ENCODE results near the gene STAU1. TPM values are rescaled to one million over a fixed set of nuclear protein-coding genes. Genes with fewer than 3 reads are reported as not detected.
A peak's percentile ranks its signal among the peaks of the same experiment; 100 is the strongest.

STAU1 gene
- total RNA-seq, 2 donors from 2014 or later, result 90.2 to 95.5 TPM

DNA sequence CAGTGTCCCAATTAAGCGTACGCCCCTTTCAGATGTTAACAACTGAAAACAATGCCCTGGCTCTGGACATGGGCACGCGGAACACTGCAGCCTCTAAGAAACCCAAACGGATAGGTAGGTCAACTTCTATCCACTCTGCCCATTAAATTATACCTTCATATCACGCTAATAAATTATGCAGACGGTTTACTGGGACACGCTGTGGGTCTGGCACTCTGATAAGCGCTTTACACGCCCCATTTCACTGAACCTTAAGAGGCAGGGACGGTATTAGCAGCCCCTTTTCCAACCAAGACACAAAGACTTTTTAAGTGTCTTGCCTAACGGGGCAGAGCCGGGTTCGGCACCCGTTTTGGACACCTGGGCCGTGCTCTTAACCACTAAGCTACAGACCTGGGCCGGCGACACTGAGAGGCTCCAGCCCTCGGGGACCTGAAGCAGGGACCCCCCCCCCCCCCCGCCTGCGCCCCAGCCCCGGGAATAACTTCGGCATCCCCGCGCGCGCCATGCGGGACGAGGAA, 744 bp downstream of the STAU1 start:
- peaks cover 5% of the 10 kb centered on the region for H3K36me3 ChIP-seq (ENCODE audit: control insufficient read depth, insufficient read depth, low read length)
- 0% methylated on average over 10 to 27 of the region's 29 CpGs for WGBS, 2 experiments (ENCODE audit: insufficient coverage in 1 of 2, insufficient read length in 1 of 2)
- H3K27me3 ChIP-seq (ENCODE audit: control insufficient read depth, insufficient read depth, low read length, poor library complexity, severe bottlenecking), result no peaks in the 10 kb centered on the region
- DNase-seq, result peak; percentile 66
- H3K27ac ChIP-seq (ENCODE audit: low read depth, low read length), result peak overlapping the region; percentile 76
- Mint-ChIP-seq H3K36me3 (ENCODE audit: low read depth) (peaks cover 1% of the 10 kb centered on the region), H3K4me1 (peaks cover 18% of the 10 kb centered on the region), H3K9me3 (peaks cover 1% of the 10 kb centered on the region), H3K27ac (peak overlapping the region; percentile 79), H3K4me3 (peak overlapping the region; percentile 87), H3K27me3 (ENCODE audit: insufficient read depth) (peaks cover 3% of the 10 kb centered on the region)
- H3K9ac ChIP-seq (ENCODE audit: extremely low read depth, low read length, poor library complexity, severe bottlenecking), result peak overlapping the region; percentile 52
- TF ChIP-seq, protein P1, sequence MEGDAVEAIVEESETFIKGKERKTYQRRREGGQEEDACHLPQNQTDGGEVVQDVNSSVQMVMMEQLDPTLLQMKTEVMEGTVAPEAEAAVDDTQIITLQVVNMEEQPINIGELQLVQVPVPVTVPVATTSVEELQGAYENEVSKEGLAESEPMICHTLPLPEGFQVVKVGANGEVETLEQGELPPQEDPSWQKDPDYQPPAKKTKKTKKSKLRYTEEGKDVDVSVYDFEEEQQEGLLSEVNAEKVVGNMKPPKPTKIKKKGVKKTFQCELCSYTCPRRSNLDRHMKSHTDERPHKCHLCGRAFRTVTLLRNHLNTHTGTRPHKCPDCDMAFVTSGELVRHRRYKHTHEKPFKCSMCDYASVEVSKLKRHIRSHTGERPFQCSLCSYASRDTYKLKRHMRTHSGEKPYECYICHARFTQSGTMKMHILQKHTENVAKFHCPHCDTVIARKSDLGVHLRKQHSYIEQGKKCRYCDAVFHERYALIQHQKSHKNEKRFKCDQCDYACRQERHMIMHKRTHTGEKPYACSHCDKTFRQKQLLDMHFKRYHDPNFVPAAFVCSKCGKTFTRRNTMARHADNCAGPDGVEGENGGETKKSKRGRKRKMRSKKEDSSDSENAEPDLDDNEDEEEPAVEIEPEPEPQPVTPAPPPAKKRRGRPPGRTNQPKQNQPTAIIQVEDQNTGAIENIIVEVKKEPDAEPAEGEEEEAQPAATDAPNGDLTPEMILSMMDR (conservative IDR thresholded peaks at IDR 0.05), result no peak
- no peaks in the 10 kb centered on the region for H3K4me1 ChIP-seq (ENCODE audit: control insufficient read depth, insufficient read depth, low read length)
- peak overlapping the region; percentile 92 for H3K4me3 ChIP-seq (ENCODE audit: low read length)
- H3K9me3 ChIP-seq (ENCODE audit: control insufficient read depth, low read length), result no peaks in the 10 kb centered on the region

DNA sequence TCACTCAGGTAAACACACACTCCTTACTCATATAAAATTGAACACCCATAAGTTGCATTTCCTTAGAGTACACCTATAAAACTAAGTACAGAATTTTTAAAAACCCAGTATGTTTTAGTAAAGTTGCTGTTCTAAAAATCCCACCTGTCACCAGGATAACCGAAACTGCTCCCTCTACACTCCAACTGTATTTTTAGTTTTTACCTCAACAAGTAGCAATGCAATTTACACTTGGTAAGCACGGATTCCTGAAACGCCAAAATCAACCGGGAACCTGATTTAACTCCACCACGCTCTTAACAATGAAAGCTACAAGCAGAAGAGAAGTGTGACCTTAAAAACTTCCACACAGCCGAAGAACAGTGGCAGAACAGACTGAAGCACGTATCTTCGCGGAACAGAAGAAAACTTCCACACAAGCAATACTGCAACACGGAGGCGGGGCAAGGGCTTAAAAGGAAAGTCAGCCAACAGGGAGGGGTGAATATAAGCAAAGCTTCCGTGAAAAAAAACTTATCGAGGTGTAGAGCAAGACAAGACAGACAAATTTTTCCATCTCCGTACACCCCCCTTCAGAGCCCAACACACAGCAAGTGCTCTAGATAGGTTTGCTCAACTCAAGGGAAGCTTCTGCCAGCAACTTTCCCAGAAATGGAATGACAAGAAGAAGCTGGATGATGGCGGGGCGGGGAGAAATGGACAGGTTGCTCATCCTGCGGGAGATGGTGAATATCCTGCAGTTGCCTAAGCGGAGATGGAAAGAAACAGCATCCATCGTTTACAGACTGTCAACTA, 1.4 kb downstream of the STAU1 start:
- TF ChIP-seq, protein P1 (conservative IDR thresholded peaks at IDR 0.05), result no peak
- Mint-ChIP-seq H3K27me3 (ENCODE audit: insufficient read depth) (peaks cover 3% of the 10 kb centered on the region), H3K27ac (peak overlapping the region; percentile 79), H3K4me3 (peak overlapping the region; percentile 87), H3K36me3 (ENCODE audit: low read depth) (peaks cover 1% of the 10 kb centered on the region), H3K9me3 (peaks cover 1% of the 10 kb centered on the region), H3K4me1 (peaks cover 20% of the 10 kb centered on the region)
- Histone ChIP-seq H3K27ac (ENCODE audit: low read depth, low read length) (no peak overlapping the region), H3K36me3 (ENCODE audit: control insufficient read depth, insufficient read depth, low read length) (peaks cover 5% of the 10 kb centered on the region), H3K27me3 (ENCODE audit: control insufficient read depth, insufficient read depth, low read length, poor library complexity, severe bottlenecking) (no peaks in the 10 kb centered on the region), H3K4me1 (ENCODE audit: control insufficient read depth, insufficient read depth, low read length) (no peaks in the 10 kb centered on the region), H3K9me3 (ENCODE audit: control insufficient read depth, low read length) (no peaks in the 10 kb centered on the region), H3K4me3 (ENCODE audit: low read length) (peak overlapping the region; percentile 92), H3K9ac (ENCODE audit: extremely low read depth, low read length, poor library complexity, severe bottlenecking) (peak overlapping the region; percentile 52)
- peak; percentile 58 for DNase-seq
- WGBS, 2 experiments (ENCODE audit: insufficient coverage in 1 of 2, insufficient read length in 1 of 2), result 18 to 22% methylated on average over 5 to 19 of the region's 19 CpGs

DNA sequence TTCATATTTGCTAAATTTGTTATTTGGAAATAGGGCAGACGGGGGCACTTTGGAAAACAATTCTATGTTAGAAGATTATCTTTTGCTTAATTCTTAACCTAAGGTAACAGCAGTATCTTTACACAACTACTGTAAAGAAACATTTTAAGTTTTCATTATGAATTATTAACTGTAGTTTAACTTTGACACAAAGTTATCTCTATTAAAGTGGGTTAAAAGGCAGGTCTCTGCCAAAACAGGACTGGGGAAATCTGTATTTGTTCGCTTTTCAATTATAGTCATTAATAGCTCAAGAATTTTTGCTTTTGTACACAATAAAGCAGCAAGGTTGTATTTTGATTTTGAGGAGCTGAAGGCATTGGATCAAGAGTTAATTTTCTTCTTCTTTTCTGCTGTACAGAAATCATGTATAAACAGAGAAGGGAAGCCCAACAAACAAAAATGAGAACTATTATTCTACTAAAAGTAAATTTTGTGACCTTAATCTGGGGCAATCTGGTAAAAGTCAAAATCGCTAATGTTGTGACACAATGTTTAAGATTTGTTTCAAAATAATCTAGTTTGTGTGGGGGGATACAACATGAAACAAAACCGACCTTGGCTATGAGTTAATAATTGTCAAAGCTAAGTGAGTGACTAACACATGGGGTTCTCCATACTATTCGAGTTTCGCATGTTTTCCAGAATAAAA, 2.9 kb downstream of the STAU1 start:
- H3K4me1 Mint-ChIP-seq, result peaks cover 24% of the 10 kb centered on the region
- H3K27me3 ChIP-seq (ENCODE audit: control insufficient read depth, insufficient read depth, low read length, poor library complexity, severe bottlenecking), result no peaks in the 10 kb centered on the region
- WGBS, 2 experiments (ENCODE audit: insufficient coverage in 1 of 2, insufficient read length in 1 of 2), result 93% methylated on average over 3 to 5 of the region's 6 CpGs
- H3K4me3 ChIP-seq (ENCODE audit: low read length), result no peak overlapping the region
- no peak overlapping the region for H3K27ac ChIP-seq (ENCODE audit: low read depth, low read length)
- H3K27ac Mint-ChIP-seq, result no peak overlapping the region
- peaks cover 1% of the 10 kb centered on the region for H3K9me3 Mint-ChIP-seq
- no peak for DNase-seq
- no peak overlapping the region for H3K9ac ChIP-seq (ENCODE audit: extremely low read depth, low read length, poor library complexity, severe bottlenecking)
- no peaks in the 10 kb centered on the region for H3K4me1 ChIP-seq (ENCODE audit: control insufficient read depth, insufficient read depth, low read length)
- no peaks in the 10 kb centered on the region for H3K27me3 Mint-ChIP-seq (ENCODE audit: insufficient read depth)
- H3K36me3 Mint-ChIP-seq (ENCODE audit: low read depth), result peaks cover 1% of the 10 kb centered on the region
- H3K4me3 Mint-ChIP-seq, result no peak overlapping the region
- H3K36me3 ChIP-seq (ENCODE audit: control insufficient read depth, insufficient read depth, low read length), result peaks cover 5% of the 10 kb centered on the region
- H3K9me3 ChIP-seq (ENCODE audit: control insufficient read depth, low read length), result no peaks in the 10 kb centered on the region
- TF ChIP-seq, protein P1 (conservative IDR thresholded peaks at IDR 0.05), result no peak

Measured in endodermal cell (in vitro differentiated cells).